Activated CD8-positive, alpha-beta memory T cell treated with anti-CD3 and anti-CD28 coated beads, Interleukin-2, amount 50 U/mL, for 4 hours (primary cell): Measurements from ENCODE around the gene SNRK.
A peak's percentile ranks its signal among the peaks of the same experiment; 100 is the strongest.

Experiments used
- DNase-seq: peaks from one replicate; pipeline ENCODE4 v3.0.0-alpha.2; 2020

Gene SNRK, protein sequence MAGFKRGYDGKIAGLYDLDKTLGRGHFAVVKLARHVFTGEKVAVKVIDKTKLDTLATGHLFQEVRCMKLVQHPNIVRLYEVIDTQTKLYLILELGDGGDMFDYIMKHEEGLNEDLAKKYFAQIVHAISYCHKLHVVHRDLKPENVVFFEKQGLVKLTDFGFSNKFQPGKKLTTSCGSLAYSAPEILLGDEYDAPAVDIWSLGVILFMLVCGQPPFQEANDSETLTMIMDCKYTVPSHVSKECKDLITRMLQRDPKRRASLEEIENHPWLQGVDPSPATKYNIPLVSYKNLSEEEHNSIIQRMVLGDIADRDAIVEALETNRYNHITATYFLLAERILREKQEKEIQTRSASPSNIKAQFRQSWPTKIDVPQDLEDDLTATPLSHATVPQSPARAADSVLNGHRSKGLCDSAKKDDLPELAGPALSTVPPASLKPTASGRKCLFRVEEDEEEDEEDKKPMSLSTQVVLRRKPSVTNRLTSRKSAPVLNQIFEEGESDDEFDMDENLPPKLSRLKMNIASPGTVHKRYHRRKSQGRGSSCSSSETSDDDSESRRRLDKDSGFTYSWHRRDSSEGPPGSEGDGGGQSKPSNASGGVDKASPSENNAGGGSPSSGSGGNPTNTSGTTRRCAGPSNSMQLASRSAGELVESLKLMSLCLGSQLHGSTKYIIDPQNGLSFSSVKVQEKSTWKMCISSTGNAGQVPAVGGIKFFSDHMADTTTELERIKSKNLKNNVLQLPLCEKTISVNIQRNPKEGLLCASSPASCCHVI

DNA sequence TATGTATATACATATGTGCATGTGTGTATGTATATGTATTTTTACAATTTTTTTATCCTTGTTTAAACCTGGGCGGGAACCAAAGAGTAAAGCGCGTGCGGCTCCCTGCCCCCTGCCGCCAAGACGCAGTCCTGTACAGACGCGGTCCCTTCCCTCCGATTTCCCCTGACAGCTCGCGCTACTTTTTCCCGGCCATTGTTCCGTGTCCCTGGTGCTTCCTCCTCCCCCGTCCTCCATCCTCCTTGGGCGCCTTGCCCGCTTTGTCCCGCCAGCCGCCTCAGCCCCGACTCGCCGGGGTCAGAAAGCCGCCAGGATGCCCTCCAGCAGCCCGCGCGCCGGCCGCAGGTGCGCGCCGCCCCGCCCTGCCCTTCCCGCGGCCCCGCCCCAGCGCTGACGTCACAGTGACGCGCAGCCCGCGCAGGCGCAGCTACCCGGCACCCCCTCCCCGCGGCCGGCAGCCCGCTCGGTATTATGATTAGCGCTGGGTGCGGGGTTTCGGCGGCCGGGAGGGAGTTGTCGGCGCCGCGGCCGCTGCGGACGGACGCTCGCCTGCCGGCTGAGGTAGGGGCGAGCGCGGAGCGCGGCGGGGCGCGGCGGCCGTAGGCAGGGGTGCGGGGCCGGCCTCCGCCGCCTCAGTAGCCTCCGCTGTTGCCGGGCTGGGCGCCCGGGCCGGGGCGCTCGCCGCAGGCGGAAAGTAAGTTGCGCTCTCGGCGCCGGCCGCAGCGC is at the start of gene SNRK:
SNRK (plus strand) TSS at position 426 of the 726 bp plus-strand sequence. CDS start 16,664 bp downstream, outside the sequence.
- DNase-seq = peak; percentile 94

DNA sequence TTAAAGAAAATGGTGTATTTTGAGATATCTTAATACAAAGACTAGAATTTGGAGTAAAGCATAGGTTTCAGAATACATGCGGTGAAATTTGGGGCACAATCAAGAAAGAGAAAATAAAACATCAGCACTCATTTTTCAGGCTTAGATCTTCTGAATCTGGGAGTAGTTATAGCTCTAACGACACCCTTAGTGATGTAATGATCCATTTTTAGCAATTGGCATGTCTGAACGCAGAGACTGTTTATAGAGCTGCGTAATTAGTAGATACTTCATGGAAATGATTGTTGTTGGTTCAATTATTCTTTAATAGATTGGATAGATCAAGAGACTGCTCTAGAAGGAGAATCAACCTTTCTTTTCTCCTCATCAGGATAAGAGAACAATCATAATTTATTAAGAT is 47.5 kb upstream of the SNRK start:
- no peak for DNase-seq

DNA sequence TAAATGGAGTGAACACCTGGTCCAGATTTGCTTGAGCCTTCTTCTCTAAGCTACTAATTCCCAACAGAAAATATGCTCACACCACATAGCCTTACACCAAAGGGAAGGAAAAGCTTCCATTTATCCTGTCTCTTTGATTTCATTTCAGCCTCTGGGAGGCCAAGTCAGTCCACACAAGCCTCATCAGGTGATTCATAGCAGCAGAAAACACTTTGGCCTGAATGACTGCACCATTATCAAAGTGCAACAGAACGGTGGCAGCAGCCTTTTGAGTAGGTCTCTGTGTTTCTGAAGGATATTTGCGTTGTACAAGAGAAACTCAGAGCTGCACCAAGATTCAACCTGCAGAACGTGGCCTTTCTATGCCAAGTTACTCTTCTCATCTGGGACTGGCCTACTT is 46.6 kb upstream of the SNRK start:
- DNase-seq = no peak

DNA sequence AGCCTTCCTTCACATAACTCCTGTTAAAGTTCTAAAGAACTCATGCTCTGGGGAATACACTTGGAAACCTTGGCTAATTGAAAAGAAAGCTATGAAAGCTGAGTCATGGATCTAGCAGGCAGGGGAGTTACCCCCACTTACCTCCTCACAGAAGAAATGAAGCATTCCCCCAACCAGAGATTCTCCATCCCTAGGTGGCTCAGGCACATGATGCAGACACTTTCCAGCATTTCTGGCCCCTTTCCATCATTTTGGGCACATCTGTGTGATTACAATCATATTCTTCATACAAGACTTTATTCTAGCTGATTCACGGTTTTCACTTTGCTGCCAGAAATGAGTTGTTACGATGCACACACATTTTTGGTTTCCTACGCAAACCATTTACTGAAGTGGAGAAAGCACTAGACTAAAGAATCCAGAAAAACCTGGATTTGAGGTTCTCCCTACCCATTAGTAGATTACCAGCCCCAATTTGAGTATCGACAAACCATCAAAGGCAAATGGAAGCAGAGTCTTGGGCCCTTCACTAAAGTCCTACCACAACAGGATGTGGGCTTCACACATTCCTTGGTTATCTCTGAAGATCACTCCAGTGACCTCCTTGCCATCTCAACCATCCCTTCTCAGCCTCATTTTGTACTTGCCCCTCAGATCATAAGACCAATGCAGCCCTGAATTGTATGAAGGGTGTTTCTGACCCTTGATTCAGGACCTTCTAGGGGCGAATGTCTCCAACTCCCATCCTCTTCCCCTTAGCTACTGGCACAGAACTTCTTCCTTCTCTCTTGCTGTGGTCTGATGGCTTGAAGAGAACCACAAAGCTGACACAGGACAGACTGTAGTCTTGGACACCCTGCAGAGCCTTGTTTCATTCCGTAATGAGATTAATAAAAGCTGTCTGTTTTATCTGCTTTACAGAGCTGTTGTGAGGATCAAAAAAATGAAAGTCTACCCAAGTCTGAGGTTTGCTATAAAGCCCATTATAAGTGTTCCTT is 42.5 kb upstream of the SNRK start:
- no peak for DNase-seq

DNA sequence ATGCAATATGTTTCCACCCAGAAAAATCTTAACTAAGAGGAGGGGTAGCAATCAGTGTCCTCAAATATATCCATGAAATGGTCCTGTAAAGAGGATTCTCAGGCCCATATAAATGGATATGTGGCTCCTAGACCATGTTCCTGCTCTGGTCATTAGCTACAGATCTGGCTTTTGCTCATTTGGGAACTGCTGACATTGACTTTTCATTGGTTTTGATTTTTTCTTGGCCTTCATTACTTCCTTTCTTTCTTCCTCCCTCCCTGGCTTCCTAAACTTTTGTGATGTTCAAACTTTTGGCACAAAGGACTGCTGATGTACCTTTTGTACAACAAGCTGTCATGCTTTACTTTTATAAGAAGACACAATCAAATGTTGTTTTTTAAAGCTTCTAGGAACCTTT is 41.6 kb upstream of the SNRK start:
- no peak for DNase-seq

DNA sequence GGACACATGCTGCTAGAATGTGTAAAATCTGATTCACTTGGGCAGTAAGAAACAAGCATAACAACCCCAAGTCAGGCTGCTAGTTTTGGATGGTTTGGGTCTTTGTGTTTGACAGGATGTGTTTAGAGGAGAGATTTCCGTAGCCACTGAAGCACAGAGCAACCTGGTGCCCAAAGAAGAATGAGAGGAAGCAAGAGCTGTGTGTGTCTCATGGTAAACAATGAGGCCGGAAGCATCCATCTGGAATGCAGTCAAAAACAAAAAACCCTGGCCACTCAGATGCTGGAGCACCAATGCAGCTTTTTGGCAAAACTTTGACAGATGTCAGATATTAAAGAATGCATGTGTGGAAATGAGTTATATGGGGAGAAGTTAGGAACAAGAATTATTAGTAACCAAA is 39.4 kb upstream of the SNRK start:
- no peak for DNase-seq

DNA sequence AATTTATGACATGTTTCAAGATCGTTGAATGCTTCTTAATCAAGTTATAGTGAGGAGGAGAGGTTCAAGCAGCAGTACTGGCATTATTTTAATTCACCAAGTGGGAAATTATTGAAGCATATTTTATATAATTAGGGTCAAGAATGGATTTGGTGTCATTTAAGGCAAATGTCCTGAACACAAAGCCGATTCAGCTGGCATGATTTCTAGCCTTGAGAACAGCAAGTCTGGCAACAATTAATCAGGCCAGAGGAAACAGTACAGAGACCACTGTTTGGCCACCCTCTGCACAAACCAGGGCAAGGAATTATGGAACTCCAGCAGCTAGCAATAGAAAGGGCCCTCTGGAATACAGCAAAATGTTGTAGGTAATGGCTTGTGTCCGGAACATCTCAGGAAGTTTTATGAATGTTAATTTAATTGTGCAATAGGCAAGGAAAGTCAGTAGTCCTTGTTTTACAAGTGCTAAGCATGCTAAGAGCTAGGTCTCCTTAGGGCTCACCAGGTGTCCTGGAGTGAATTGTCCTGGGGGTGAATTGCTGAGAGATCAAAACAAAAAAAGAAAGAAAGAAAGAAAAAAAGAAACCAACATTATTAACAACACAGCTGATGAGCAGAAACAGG is 38.7 kb upstream of the SNRK start:
- DNase-seq = no peak

DNA sequence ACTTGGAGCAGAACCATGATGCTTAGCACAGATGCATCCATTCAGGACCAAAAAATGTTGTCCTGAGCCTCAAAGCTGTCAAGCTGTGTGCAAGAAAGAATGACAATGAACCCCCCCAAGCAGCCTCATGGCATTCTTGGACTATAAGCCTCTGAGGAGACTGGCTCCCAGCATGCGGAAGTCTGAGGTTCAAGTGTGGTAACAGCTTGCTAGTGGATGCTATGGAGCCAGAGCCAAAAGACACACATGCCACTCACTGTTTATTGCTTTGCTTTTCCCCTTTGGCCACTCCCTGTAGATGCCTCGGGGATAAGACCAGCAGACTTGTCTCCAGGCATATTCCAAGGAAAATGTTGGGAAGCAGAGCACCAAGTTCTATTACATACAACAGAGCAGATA is 38.2 kb upstream of the SNRK start:
- DNase-seq = no peak

DNA sequence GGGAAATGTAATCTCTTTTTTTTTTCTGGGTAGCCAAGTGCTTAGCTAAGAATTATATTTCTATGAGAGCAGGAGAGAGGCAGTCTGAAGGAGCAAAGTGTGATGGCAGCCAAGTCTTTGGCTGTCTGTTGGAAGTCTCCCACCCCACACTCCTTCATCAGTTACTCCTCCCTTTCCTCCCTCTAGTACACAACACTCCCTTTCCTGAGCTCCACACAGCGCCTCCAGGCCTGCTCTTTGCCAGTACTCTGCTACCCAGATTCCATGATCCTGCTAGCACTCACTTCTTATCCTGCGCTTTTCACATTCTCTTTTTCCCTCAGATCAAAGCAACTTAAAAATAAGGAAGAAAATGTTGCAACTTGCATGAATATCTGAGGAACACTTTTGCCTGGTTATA is 37.4 kb upstream of the SNRK start:
- DNase-seq = no peak

DNA sequence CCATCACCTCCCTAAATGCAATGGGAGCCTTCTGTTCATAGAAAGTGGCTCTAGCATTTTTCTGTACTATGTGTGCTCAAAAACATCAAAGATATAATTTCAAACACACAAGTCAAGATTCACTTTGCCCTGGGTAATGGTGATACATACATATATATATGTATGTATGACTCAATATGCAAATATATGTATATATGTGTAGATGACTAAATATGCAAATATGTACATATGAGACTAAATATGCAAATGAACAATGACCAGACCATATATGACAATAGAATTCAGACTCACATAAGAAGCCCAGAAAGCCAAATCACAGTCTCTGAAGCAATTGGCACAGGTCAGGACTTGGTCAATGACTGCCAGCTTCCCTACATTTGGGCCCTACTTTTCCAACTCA is 36.9 kb upstream of the SNRK start:
- DNase-seq = no peak

DNA sequence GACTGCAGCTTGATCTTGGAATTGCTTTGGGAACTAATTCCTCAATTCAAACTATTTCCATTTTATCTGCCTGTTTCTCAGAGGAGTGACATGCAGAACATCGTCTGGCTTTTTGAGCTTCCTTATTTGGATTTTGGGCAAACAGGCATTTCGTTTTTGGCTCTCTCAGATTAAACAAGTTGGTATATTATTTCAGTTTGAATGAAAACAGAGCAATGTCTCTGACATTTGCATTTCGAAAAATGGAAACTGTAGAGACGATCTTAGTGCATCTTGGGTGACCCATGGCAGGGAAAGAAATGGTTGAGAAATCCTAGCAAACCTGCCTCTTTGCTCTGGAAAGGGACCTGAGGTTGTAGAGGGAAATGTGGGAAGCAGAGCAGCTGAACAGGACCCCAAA is 33.0 kb upstream of the SNRK start:
- no peak for DNase-seq

DNA sequence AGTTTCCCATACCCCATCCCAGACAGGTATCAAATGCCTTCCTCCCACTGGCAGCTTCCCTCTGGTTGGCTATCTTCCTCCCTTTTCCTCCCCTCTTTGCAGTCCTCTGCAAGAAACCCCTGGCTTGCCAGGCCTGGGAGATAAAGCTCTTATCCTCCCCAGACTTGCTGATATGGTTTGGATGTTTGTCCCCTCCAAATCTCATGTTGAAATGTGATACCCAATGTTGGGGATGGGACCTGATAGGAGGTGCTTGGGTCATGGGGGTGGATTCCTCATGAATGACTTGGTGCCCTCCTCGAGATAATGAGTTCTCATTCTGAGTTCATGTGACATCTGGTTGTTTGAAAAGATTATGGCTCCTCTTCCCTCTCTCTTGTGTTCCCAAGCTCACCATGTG is 32.2 kb upstream of the SNRK start:
- DNase-seq = no peak

DNA sequence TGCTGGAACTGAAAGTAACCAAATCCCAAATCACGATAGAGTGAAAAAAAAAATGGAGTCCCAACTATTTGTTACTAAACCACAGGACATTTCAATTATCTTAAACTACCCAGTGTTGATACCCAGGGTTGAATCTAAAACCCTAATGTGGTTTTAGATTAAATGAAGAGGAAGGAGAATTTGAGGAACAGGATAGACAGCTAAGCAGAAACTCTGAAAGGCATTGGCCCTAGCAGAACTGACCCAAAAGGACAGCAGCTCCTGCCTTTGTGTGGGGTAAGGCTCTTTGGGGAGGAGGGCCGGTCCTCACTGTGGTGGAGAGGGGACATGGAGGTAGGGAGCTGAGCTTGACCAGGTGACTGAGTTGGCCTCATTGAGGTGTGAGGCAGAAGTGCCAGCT is 30.7 kb upstream of the SNRK start:
- DNase-seq = no peak

DNA sequence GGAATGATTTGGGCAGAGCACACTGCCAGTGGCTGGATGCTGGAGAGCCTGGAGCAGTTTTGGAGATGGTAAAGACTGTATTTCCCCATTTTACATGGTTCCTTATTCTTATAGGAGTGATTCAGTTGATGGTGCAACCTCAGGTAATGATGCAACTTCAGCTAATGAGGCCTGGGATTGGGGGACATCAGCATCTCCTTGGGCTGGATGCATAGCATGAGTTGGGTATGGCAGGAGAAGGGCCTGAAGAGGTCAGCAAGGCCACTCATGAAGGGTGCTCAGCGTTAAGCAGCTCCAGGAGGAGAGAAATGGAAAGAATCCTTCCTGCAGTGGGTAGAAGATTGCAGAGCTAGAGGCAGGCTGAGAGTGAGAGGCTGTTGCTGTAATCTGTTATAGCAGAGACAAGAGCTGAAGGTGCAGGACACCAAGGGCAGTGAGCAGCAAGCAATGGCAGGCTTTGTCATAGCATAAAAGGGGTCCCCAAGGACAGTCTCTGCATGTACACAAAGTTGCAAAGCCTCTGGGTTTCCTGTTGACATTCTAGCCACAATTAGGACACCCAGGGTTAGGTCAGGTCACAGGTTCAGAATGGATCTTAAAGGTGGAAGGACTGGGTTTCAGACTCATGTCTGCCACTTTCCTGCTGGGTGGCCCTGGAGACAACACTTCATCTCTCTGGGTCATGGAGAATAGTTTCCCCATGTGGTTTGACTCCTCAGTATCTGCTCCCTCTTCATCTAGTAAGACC is 29.5 kb upstream of the SNRK start:
- no peak for DNase-seq

DNA sequence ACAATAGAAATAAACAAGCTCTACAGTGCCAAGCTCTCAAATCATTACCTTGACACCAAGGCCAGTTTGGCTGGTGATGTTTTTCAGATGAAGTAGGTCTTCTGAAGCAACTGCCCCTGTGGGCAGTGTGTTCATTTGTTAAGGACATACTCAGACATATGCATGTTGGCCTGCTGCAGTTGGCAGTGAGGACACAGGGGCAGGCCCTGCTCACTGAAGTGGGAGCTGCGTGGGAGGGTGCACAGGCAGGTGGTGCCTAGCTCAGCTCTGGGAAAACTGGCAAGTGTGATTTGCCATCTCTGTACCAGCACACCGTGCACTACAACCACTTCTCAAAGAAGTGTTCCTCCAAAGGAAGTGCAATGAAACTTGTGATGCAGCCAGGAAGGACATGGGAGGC is 28.5 kb upstream of the SNRK start:
- no peak for DNase-seq

DNA sequence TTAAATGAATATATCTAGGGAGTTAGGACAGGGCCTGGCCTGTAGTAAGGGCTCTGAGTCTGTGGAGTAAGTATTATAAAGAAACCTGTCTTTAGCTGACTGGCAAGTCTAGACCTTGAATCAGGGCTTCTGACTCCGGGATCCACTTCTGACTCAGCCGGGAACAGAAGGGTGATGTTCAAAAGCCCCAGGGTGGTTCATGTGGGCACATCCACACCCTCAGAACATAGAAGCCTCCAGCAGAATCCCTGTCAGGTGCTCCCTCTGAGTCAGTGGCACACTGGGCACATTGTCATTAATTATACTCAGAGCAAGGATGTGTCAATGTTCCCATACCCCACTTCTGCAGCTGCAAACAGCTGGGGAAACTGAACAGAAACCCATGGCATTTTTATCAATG is 26.7 kb upstream of the SNRK start:
- no peak for DNase-seq

DNA sequence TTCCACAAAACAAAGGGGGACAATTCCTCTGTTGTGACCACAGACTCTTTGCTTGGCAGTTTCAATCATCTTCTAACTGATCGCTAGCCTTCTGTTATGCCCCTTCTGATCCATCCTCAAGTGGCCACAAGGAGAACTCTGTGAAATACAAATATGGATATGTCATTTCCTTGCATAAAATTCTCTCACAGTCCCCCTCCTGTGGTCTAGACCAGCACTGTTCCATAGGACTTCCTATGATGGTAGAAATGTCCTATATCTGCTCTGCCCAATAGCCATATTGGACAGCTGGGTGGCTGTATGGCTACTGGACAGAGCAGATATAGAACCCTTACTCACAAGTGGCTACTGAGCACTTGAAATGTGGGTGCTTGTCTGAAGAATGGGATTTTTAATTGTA is 25.9 kb upstream of the SNRK start:
- DNase-seq = no peak

DNA sequence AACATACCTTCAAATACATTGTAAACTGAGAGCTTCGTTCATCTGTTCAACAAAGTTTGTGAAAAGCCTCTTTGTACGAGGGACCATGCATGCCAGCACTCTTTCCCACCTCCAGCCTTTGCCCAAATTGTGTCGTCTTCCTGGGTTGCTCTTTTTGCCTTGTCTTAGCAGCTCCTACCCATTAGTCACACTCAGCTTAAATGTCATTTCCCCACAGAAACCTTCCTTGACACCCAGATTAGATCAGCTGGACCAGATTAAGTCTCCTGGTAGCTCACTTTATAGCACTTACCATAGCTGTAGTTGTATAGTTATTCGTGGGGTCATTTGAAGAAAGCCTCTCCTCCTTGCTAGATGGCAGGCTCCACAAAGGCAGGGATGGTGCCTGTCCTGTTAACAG is 24.1 kb upstream of the SNRK start:
- no peak for DNase-seq

DNA sequence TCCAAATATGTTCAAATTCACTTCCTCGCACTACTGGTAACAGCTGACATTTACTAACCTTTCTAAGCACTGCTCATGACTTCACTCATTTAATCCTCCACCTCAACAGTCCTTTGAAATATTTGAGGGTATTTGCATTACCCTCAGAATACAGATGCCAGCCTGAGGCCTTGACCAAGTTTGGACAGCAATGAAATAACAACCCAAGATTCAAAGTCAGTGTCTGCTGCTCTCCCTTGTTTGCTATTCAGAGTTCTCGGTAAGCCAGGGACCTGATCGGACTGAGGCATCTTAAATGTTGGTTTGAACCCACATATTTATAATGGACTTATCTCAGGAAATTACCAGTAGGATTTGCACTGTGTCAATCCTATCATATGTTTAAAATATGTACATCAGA is 19.9 kb upstream of the SNRK start:
- no peak for DNase-seq

DNA sequence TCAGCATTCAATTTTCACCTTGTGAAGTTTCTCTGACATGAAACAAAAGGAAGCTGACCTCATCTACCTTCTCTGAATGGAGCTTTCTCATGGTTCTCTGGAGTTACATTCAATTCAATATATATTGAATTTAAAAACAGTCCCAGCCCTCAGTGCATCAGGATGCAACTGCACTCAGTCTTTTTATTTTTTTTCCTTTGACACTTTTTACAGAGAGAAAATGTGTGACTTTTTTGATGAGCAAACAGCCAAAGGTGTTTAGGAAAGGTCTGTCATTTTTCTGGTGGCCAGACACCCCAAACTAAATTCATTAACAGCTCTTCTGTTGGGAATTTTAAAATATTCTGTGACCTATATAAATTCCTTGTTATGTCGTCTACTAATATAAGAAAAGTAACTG is 19.3 kb upstream of the SNRK start:
- DNase-seq = no peak

DNA sequence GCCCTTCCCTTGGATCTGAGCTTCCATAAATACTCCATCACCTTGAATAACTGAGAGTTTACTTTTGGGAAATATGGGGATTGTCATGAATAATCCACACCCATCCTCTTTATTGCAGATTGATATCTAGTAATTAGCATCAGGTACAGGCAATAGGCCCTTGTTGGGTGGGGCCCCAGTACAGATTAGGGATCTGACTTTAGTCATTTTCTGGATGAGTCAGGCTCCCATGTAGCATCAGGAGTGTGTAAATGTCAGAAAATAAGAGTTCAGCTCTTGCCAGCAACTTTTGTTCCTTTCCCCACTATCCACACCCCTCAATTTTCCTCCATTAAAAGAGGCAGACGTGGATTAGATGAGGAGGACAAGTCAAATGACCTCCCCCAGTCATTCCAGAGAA is 17.7 kb upstream of the SNRK start:
- DNase-seq = no peak
